ENCODE results near the gene OTULINL.

OTULINL gene

GRCh38 chr5:14603141-14603540 lies 21.5 kb downstream of the OTULINL start:
- Histone ChIP-seq H3K27me3 (ENCODE audit: control insufficient read depth, insufficient read depth, low read length) (no peaks in the 10 kb centered on the region), H3K4me3 (ENCODE audit: low read length) (no peak overlapping the region), H3K4me1 (ENCODE audit: control insufficient read depth, low read depth, low read length) (no peaks in the 10 kb centered on the region), H3K9ac (ENCODE audit: low read length) (no peak overlapping the region), H3K27ac (ENCODE audit: low read length) (no peak overlapping the region), H3K9me3 (ENCODE audit: control insufficient read depth, low read depth, low read length) (no peaks in the 10 kb centered on the region), H3K36me3 (ENCODE audit: control insufficient read depth, low read depth, low read length) (no peaks in the 10 kb centered on the region)

GRCh38 chr5:14607104-14607503 lies 25.5 kb downstream of the OTULINL start:
- Histone ChIP-seq H3K27ac (ENCODE audit: low read length) (no peak overlapping the region), H3K27me3 (ENCODE audit: control insufficient read depth, insufficient read depth, low read length) (no peaks in the 10 kb centered on the region), H3K9me3 (ENCODE audit: control insufficient read depth, low read depth, low read length) (no peaks in the 10 kb centered on the region), H3K9ac (ENCODE audit: low read length) (no peak overlapping the region), H3K4me1 (ENCODE audit: control insufficient read depth, low read depth, low read length) (no peaks in the 10 kb centered on the region), H3K4me3 (ENCODE audit: low read length) (no peak overlapping the region), H3K36me3 (ENCODE audit: control insufficient read depth, low read depth, low read length) (no peaks in the 10 kb centered on the region)

DNA sequence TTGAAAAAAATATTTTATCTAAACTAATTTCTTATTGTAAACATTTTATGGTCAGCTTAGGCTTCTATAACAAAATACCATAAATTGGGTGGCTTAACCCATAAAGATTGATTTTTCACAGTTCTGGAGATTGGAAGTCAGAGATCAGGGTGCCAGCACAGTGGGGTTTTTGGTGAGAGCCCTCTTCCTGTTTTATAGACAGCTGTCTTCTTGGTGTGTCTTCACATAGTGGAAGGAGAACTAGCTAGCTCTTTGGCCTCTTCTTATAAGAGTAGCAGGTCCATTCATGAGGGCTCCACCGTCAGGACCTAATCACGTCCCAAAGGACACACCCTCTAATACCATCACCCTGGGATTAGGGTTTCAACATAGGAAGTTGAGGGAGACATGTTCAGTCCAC lies 26.6 kb downstream of the OTULINL start:
- no peaks in the 10 kb centered on the region for H3K4me1 ChIP-seq (ENCODE audit: control insufficient read depth, low read depth, low read length)
- no peak overlapping the region for H3K27ac ChIP-seq (ENCODE audit: low read length)
- H3K9me3 ChIP-seq (ENCODE audit: control insufficient read depth, low read depth, low read length) = no peaks in the 10 kb centered on the region
- no peak overlapping the region for H3K9ac ChIP-seq (ENCODE audit: low read length)
- H3K36me3 ChIP-seq (ENCODE audit: control insufficient read depth, low read depth, low read length) = no peaks in the 10 kb centered on the region
- H3K4me3 ChIP-seq (ENCODE audit: low read length) = no peak overlapping the region
- no peaks in the 10 kb centered on the region for H3K27me3 ChIP-seq (ENCODE audit: control insufficient read depth, insufficient read depth, low read length)

GRCh38 chr5:14611737-14612136 lies 30.1 kb downstream of the OTULINL start:
- Histone ChIP-seq H3K9ac (ENCODE audit: low read length) (no peak overlapping the region), H3K36me3 (ENCODE audit: control insufficient read depth, low read depth, low read length) (no peaks in the 10 kb centered on the region), H3K27ac (ENCODE audit: low read length) (no peak overlapping the region), H3K4me1 (ENCODE audit: control insufficient read depth, low read depth, low read length) (no peaks in the 10 kb centered on the region), H3K4me3 (ENCODE audit: low read length) (no peak overlapping the region), H3K9me3 (ENCODE audit: control insufficient read depth, low read depth, low read length) (no peaks in the 10 kb centered on the region), H3K27me3 (ENCODE audit: control insufficient read depth, insufficient read depth, low read length) (no peaks in the 10 kb centered on the region)

GRCh38 chr5:14614490-14614889 lies 32.9 kb downstream of the OTULINL start:
- H3K9me3 ChIP-seq (ENCODE audit: control insufficient read depth, low read depth, low read length) = no peaks in the 10 kb centered on the region
- H3K36me3 ChIP-seq (ENCODE audit: control insufficient read depth, low read depth, low read length) = no peaks in the 10 kb centered on the region
- no peak overlapping the region for H3K4me3 ChIP-seq (ENCODE audit: low read length)
- H3K27ac ChIP-seq (ENCODE audit: low read length) = no peak overlapping the region
- no peak overlapping the region for H3K9ac ChIP-seq (ENCODE audit: low read length)
- H3K4me1 ChIP-seq (ENCODE audit: control insufficient read depth, low read depth, low read length) = no peaks in the 10 kb centered on the region
- H3K27me3 ChIP-seq (ENCODE audit: control insufficient read depth, insufficient read depth, low read length) = no peaks in the 10 kb centered on the region

- Histone ChIP-seq H3K9ac (ENCODE audit: low read length) (no peak overlapping the region), H3K9me3 (ENCODE audit: control insufficient read depth, low read depth, low read length) (no peaks in the 10 kb centered on the region), H3K4me3 (ENCODE audit: low read length) (no peak overlapping the region), H3K27me3 (ENCODE audit: control insufficient read depth, insufficient read depth, low read length) (no peaks in the 10 kb centered on the region), H3K27ac (ENCODE audit: low read length) (no peak overlapping the region), H3K36me3 (ENCODE audit: control insufficient read depth, low read depth, low read length) (no peaks in the 10 kb centered on the region), H3K4me1 (ENCODE audit: control insufficient read depth, low read depth, low read length) (no peaks in the 10 kb centered on the region)
Observed at GRCh38 chr5:14615365-14615764, 33.8 kb downstream of the OTULINL start.

- Histone ChIP-seq H3K9me3 (ENCODE audit: control insufficient read depth, low read depth, low read length) (no peaks in the 10 kb centered on the region), H3K4me3 (ENCODE audit: low read length) (no peak overlapping the region), H3K27me3 (ENCODE audit: control insufficient read depth, insufficient read depth, low read length) (no peaks in the 10 kb centered on the region), H3K36me3 (ENCODE audit: control insufficient read depth, low read depth, low read length) (no peaks in the 10 kb centered on the region), H3K27ac (ENCODE audit: low read length) (no peak overlapping the region), H3K9ac (ENCODE audit: low read length) (no peak overlapping the region), H3K4me1 (ENCODE audit: control insufficient read depth, low read depth, low read length) (no peaks in the 10 kb centered on the region)
Observed at GRCh38 chr5:14617441-14617840, 35.8 kb downstream of the OTULINL start.

GRCh38 chr5:14627270-14627669 lies 45.7 kb downstream of the OTULINL start:
- Histone ChIP-seq H3K27me3 (ENCODE audit: control insufficient read depth, insufficient read depth, low read length) (no peaks in the 10 kb centered on the region), H3K4me3 (ENCODE audit: low read length) (no peak overlapping the region), H3K9me3 (ENCODE audit: control insufficient read depth, low read depth, low read length) (no peaks in the 10 kb centered on the region), H3K36me3 (ENCODE audit: control insufficient read depth, low read depth, low read length) (no peaks in the 10 kb centered on the region), H3K9ac (ENCODE audit: low read length) (no peak overlapping the region), H3K27ac (ENCODE audit: low read length) (no peak overlapping the region), H3K4me1 (ENCODE audit: control insufficient read depth, low read depth, low read length) (no peaks in the 10 kb centered on the region)

GRCh38 chr5:14628346-14628745 lies 46.8 kb downstream of the OTULINL start:
- no peak overlapping the region for H3K4me3 ChIP-seq (ENCODE audit: low read length)
- H3K9ac ChIP-seq (ENCODE audit: low read length) = no peak overlapping the region
- no peaks in the 10 kb centered on the region for H3K9me3 ChIP-seq (ENCODE audit: control insufficient read depth, low read depth, low read length)
- H3K27ac ChIP-seq (ENCODE audit: low read length) = no peak overlapping the region
- no peaks in the 10 kb centered on the region for H3K4me1 ChIP-seq (ENCODE audit: control insufficient read depth, low read depth, low read length)
- H3K36me3 ChIP-seq (ENCODE audit: control insufficient read depth, low read depth, low read length) = no peaks in the 10 kb centered on the region
- no peaks in the 10 kb centered on the region for H3K27me3 ChIP-seq (ENCODE audit: control insufficient read depth, insufficient read depth, low read length)

DNA sequence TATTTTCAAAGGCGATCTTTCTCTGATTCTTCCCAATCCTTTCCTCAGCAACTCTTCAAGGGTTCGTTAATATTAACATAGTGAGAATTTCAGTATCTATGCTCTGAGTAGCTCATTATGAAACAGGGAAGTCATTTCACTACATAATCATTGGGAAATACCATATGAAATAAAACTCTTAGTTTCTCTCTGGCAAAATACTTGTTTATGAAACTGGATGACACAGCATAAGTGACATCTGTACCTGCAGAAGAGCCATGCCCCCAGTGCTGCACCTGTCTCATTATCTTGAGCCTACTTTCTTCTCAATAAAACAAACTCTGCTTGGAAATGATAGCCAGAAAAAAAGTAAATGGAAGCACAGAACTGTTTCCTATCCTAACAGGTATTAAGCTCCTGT lies 49.1 kb downstream of the OTULINL start:
- Histone ChIP-seq H3K4me3 (ENCODE audit: low read length) (no peak overlapping the region), H3K9ac (ENCODE audit: low read length) (no peak overlapping the region), H3K36me3 (ENCODE audit: control insufficient read depth, low read depth, low read length) (no peaks in the 10 kb centered on the region), H3K4me1 (ENCODE audit: control insufficient read depth, low read depth, low read length) (no peaks in the 10 kb centered on the region), H3K9me3 (ENCODE audit: control insufficient read depth, low read depth, low read length) (no peaks in the 10 kb centered on the region), H3K27me3 (ENCODE audit: control insufficient read depth, insufficient read depth, low read length) (no peaks in the 10 kb centered on the region), H3K27ac (ENCODE audit: low read length) (no peak overlapping the region)

DNA sequence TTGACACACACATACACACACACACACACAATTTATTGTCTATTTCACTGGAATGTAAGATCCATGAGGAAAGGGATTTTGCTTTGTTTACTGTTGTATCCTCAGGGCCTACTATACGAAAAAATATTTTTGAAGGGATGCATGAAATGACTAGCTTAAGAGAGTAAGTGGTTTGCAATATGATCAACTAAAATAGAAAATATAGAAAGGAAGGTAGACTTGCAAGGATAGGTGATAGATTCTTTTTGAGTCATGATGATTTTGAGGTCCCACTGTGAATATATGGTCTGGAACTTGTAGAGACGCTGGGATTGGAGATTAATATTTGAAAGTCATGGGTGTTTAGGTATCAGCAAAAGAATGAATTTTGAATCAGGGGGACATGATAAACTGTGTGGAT lies 54.1 kb downstream of the OTULINL start:
- Histone ChIP-seq H3K27ac (ENCODE audit: low read length) (no peak overlapping the region), H3K27me3 (ENCODE audit: control insufficient read depth, insufficient read depth, low read length) (no peaks in the 10 kb centered on the region), H3K4me3 (ENCODE audit: low read length) (no peak overlapping the region), H3K36me3 (ENCODE audit: control insufficient read depth, low read depth, low read length) (no peaks in the 10 kb centered on the region), H3K9me3 (ENCODE audit: control insufficient read depth, low read depth, low read length) (no peaks in the 10 kb centered on the region), H3K4me1 (ENCODE audit: control insufficient read depth, low read depth, low read length) (no peaks in the 10 kb centered on the region), H3K9ac (ENCODE audit: low read length) (no peak overlapping the region)

DNA sequence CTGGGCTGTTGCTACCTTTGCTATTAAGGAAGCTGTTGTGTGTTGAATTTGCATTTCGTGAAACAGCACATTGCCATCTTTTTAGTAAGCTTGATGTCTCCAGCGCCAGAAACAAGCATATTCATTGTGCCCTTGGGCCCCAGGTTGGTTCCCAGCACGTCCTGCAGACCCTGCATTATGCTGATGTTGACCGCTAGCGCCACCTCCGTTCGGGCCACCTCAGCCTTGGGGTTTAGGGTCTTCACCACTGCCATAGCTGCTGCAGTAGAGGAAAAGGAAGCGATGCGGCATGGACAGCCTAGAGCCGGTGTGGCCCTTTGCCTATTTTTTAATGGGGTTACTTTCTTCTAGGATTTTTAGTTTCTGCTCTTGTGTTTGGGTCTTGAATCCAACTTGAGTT lies 59.2 kb downstream of the OTULINL start:
- H3K36me3 ChIP-seq (ENCODE audit: control insufficient read depth, low read depth, low read length) = no peaks in the 10 kb centered on the region
- H3K27ac ChIP-seq (ENCODE audit: low read length) = no peak overlapping the region
- H3K9me3 ChIP-seq (ENCODE audit: control insufficient read depth, low read depth, low read length) = no peaks in the 10 kb centered on the region
- no peaks in the 10 kb centered on the region for H3K27me3 ChIP-seq (ENCODE audit: control insufficient read depth, insufficient read depth, low read length)
- H3K4me1 ChIP-seq (ENCODE audit: control insufficient read depth, low read depth, low read length) = peaks cover 3% of the 10 kb centered on the region
- H3K4me3 ChIP-seq (ENCODE audit: low read length) = no peak overlapping the region
- no peak overlapping the region for H3K9ac ChIP-seq (ENCODE audit: low read length)

Data from iPS-18a (cell line).